ENCODE data around the gene RBM19.

The RBM19 gene

GRCh38 chr12:113918306-113918705 is 47.8 kb downstream of the RBM19 start:
- no peak overlapping the region for H3K9ac ChIP-seq (ENCODE audit: low read length)
- H3K36me3 ChIP-seq (ENCODE audit: control insufficient read depth, low read depth, low read length), result peaks cover 40% of the 10 kb centered on the region
- H3K4me1 ChIP-seq (ENCODE audit: control insufficient read depth, low read depth, low read length), result no peaks in the 10 kb centered on the region
- H3K27me3 ChIP-seq (ENCODE audit: control insufficient read depth, insufficient read depth, low read length), result no peaks in the 10 kb centered on the region
- H3K9me3 ChIP-seq (ENCODE audit: control insufficient read depth, low read depth, low read length), result no peaks in the 10 kb centered on the region
- H3K27ac ChIP-seq (ENCODE audit: low read length), result no peak overlapping the region
- no peak overlapping the region for H3K4me3 ChIP-seq (ENCODE audit: low read length)

- no peak overlapping the region for H3K27ac ChIP-seq (ENCODE audit: low read length)
- H3K9ac ChIP-seq (ENCODE audit: low read length), result no peak overlapping the region
- H3K27me3 ChIP-seq (ENCODE audit: control insufficient read depth, insufficient read depth, low read length), result no peaks in the 10 kb centered on the region
- no peak overlapping the region for H3K4me3 ChIP-seq (ENCODE audit: low read length)
- H3K9me3 ChIP-seq (ENCODE audit: control insufficient read depth, low read depth, low read length), result no peaks in the 10 kb centered on the region
- H3K4me1 ChIP-seq (ENCODE audit: control insufficient read depth, low read depth, low read length), result no peaks in the 10 kb centered on the region
- H3K36me3 ChIP-seq (ENCODE audit: control insufficient read depth, low read depth, low read length), result peaks cover 34% of the 10 kb centered on the region
Measured at GRCh38 chr12:113917393-113917792, 48.7 kb downstream of the RBM19 start.

- no peak overlapping the region for H3K9ac ChIP-seq (ENCODE audit: low read length)
- no peaks in the 10 kb centered on the region for H3K27me3 ChIP-seq (ENCODE audit: control insufficient read depth, insufficient read depth, low read length)
- no peak overlapping the region for H3K27ac ChIP-seq (ENCODE audit: low read length)
- no peaks in the 10 kb centered on the region for H3K4me1 ChIP-seq (ENCODE audit: control insufficient read depth, low read depth, low read length)
- peaks cover 31% of the 10 kb centered on the region for H3K36me3 ChIP-seq (ENCODE audit: control insufficient read depth, low read depth, low read length)
- H3K4me3 ChIP-seq (ENCODE audit: low read length), result no peak overlapping the region
- no peaks in the 10 kb centered on the region for H3K9me3 ChIP-seq (ENCODE audit: control insufficient read depth, low read depth, low read length)
Measured at GRCh38 chr12:113914806-113915205, 51.3 kb downstream of the RBM19 start.

- Histone ChIP-seq H3K4me1 (ENCODE audit: control insufficient read depth, low read depth, low read length) (no peaks in the 10 kb centered on the region), H3K27ac (ENCODE audit: low read length) (no peak overlapping the region), H3K4me3 (ENCODE audit: low read length) (no peak overlapping the region), H3K9me3 (ENCODE audit: control insufficient read depth, low read depth, low read length) (no peaks in the 10 kb centered on the region), H3K9ac (ENCODE audit: low read length) (no peak overlapping the region), H3K36me3 (ENCODE audit: control insufficient read depth, low read depth, low read length) (peaks cover 33% of the 10 kb centered on the region), H3K27me3 (ENCODE audit: control insufficient read depth, insufficient read depth, low read length) (no peaks in the 10 kb centered on the region)
Measured at GRCh38 chr12:113914176-113914575, 51.9 kb downstream of the RBM19 start.

- no peak overlapping the region for H3K4me3 ChIP-seq (ENCODE audit: low read length)
- H3K27me3 ChIP-seq (ENCODE audit: control insufficient read depth, insufficient read depth, low read length), result no peaks in the 10 kb centered on the region
- no peak overlapping the region for H3K9ac ChIP-seq (ENCODE audit: low read length)
- peaks cover 33% of the 10 kb centered on the region for H3K36me3 ChIP-seq (ENCODE audit: control insufficient read depth, low read depth, low read length)
- no peaks in the 10 kb centered on the region for H3K4me1 ChIP-seq (ENCODE audit: control insufficient read depth, low read depth, low read length)
- no peak overlapping the region for H3K27ac ChIP-seq (ENCODE audit: low read length)
- no peaks in the 10 kb centered on the region for H3K9me3 ChIP-seq (ENCODE audit: control insufficient read depth, low read depth, low read length)
Measured at GRCh38 chr12:113912760-113913329, 53.3 kb downstream of the RBM19 start.

GRCh38 chr12:113911971-113912759 is 54.0 kb downstream of the RBM19 start:
- H3K4me1 ChIP-seq (ENCODE audit: control insufficient read depth, low read depth, low read length), result no peaks in the 10 kb centered on the region
- H3K4me3 ChIP-seq (ENCODE audit: low read length), result no peak overlapping the region
- no peaks in the 10 kb centered on the region for H3K27me3 ChIP-seq (ENCODE audit: control insufficient read depth, insufficient read depth, low read length)
- H3K9me3 ChIP-seq (ENCODE audit: control insufficient read depth, low read depth, low read length), result no peaks in the 10 kb centered on the region
- H3K27ac ChIP-seq (ENCODE audit: low read length), result no peak overlapping the region
- H3K9ac ChIP-seq (ENCODE audit: low read length), result no peak overlapping the region
- H3K36me3 ChIP-seq (ENCODE audit: control insufficient read depth, low read depth, low read length), result peaks cover 28% of the 10 kb centered on the region

GRCh38 chr12:113910751-113911272 is 55.3 kb downstream of the RBM19 start:
- Histone ChIP-seq H3K4me1 (ENCODE audit: control insufficient read depth, low read depth, low read length) (no peaks in the 10 kb centered on the region), H3K27ac (ENCODE audit: low read length) (no peak overlapping the region), H3K4me3 (ENCODE audit: low read length) (no peak overlapping the region), H3K36me3 (ENCODE audit: control insufficient read depth, low read depth, low read length) (peaks cover 24% of the 10 kb centered on the region), H3K27me3 (ENCODE audit: control insufficient read depth, insufficient read depth, low read length) (no peaks in the 10 kb centered on the region), H3K9me3 (ENCODE audit: control insufficient read depth, low read depth, low read length) (no peaks in the 10 kb centered on the region), H3K9ac (ENCODE audit: low read length) (no peak overlapping the region)

- no peaks in the 10 kb centered on the region for H3K4me1 ChIP-seq (ENCODE audit: control insufficient read depth, low read depth, low read length)
- H3K27me3 ChIP-seq (ENCODE audit: control insufficient read depth, insufficient read depth, low read length), result no peaks in the 10 kb centered on the region
- no peak overlapping the region for H3K27ac ChIP-seq (ENCODE audit: low read length)
- no peak overlapping the region for H3K9ac ChIP-seq (ENCODE audit: low read length)
- H3K9me3 ChIP-seq (ENCODE audit: control insufficient read depth, low read depth, low read length), result no peaks in the 10 kb centered on the region
- H3K4me3 ChIP-seq (ENCODE audit: low read length), result no peak overlapping the region
- H3K36me3 ChIP-seq (ENCODE audit: control insufficient read depth, low read depth, low read length), result peaks cover 17% of the 10 kb centered on the region
Measured at GRCh38 chr12:113909776-113910420, 56.2 kb downstream of the RBM19 start.

GRCh38 chr12:113908584-113909100 is 57.5 kb downstream of the RBM19 start:
- no peak overlapping the region for H3K9ac ChIP-seq (ENCODE audit: low read length)
- H3K4me3 ChIP-seq (ENCODE audit: low read length), result no peak overlapping the region
- H3K4me1 ChIP-seq (ENCODE audit: control insufficient read depth, low read depth, low read length), result no peaks in the 10 kb centered on the region
- H3K27me3 ChIP-seq (ENCODE audit: control insufficient read depth, insufficient read depth, low read length), result no peaks in the 10 kb centered on the region
- H3K9me3 ChIP-seq (ENCODE audit: control insufficient read depth, low read depth, low read length), result no peaks in the 10 kb centered on the region
- H3K27ac ChIP-seq (ENCODE audit: low read length), result no peak overlapping the region
- peaks cover 15% of the 10 kb centered on the region for H3K36me3 ChIP-seq (ENCODE audit: control insufficient read depth, low read depth, low read length)

GRCh38 chr12:113907446-113908180 is 58.5 kb downstream of the RBM19 start:
- no peak overlapping the region for H3K9ac ChIP-seq (ENCODE audit: low read length)
- no peak overlapping the region for H3K4me3 ChIP-seq (ENCODE audit: low read length)
- no peaks in the 10 kb centered on the region for H3K9me3 ChIP-seq (ENCODE audit: control insufficient read depth, low read depth, low read length)
- peaks cover 18% of the 10 kb centered on the region for H3K36me3 ChIP-seq (ENCODE audit: control insufficient read depth, low read depth, low read length)
- no peaks in the 10 kb centered on the region for H3K27me3 ChIP-seq (ENCODE audit: control insufficient read depth, insufficient read depth, low read length)
- no peak overlapping the region for H3K27ac ChIP-seq (ENCODE audit: low read length)
- no peaks in the 10 kb centered on the region for H3K4me1 ChIP-seq (ENCODE audit: control insufficient read depth, low read depth, low read length)
